ENCODE data around the gene ANO8.

- TF ChIP-seq CTCF (IDR thresholded peaks at IDR 0.05) (no peak), POLR2A (IDR thresholded peaks at IDR 0.05) (no peak), EP300 (IDR thresholded peaks at IDR 0.05) (no peak)
Measured at GRCh38 chr19:17324357-17325114, 10.1 kb downstream of the ANO8 start.
